Neural crest cell (in vitro differentiated cells): ENCODE data around the gene MAPK14. TPM values are rescaled to one million over a fixed set of nuclear protein-coding genes. Genes with fewer than 3 reads are reported as not detected.

Experiments
- DNase-seq: peaks from one replicate; pipeline ENCODE4 v3.0.0; 2021; ENCODE audit warnings: low read depth, mixed read lengths, low spot score
- H3K27ac Mint-ChIP-seq: one replicate; pipeline ENCODE4 v1.8.0; 2021; ENCODE audit warnings: mild to moderate bottlenecking, mixed read lengths; ENCODE audit not compliant: unreplicated experiment
- H3K27me3 Mint-ChIP-seq: 2 replicates; pipeline ENCODE4 v1.8.0; 2021; ENCODE audit warnings: low read depth, mild to moderate bottlenecking, mixed read lengths
- H3K36me3 Mint-ChIP-seq: 2 replicates; pipeline ENCODE4 v1.8.0; 2021; ENCODE audit warnings: low read depth, mild to moderate bottlenecking, mixed read lengths
- H3K4me1 Mint-ChIP-seq: 2 replicates; pipeline ENCODE4 v1.8.0; 2021; ENCODE audit warnings: mixed read lengths
- H3K4me3 Mint-ChIP-seq: one replicate; pipeline ENCODE4 v1.8.0; 2021; ENCODE audit warnings: mild to moderate bottlenecking, mixed read lengths
- H3K9me3 Mint-ChIP-seq: 2 replicates; pipeline ENCODE4 v1.8.0; 2021; ENCODE audit warnings: mixed read lengths
- CTCF ChIP-seq: fragments of 200-600 bp; sonication (generic); conservative IDR thresholded peaks from 2 replicates; pipeline ENCODE4 v1.5.0; 2021; ENCODE audit warnings: antibody characterized with exemption, mild to moderate bottlenecking
- total RNA-seq: library from RNA; stranded (reverse); gene quantifications from 2 replicates; pipeline ENCODE4 v1.2.1, GENCODE V29; 2021

MAPK14 gene
- total RNA-seq, 1 donor from 2014 or later = 31.6 TPM

GRCh38 chr6:36064770-36065396, 37.3 kb downstream of the MAPK14 start:
- Mint-ChIP-seq H3K27ac (no peak overlapping the region), H3K27me3 (no peaks in the 10 kb centered on the region), H3K4me1 (peaks cover 16% of the 10 kb centered on the region), H3K36me3 (peaks cover 4% of the 10 kb centered on the region), H3K4me3 (no peak overlapping the region), H3K9me3 (no peaks in the 10 kb centered on the region)
- TF ChIP-seq CTCF = no peak
- DNase-seq = no peak

- peaks cover 16% of the 10 kb centered on the region for H3K4me1 Mint-ChIP-seq
- H3K4me3 Mint-ChIP-seq = no peak overlapping the region
- H3K9me3 Mint-ChIP-seq = no peaks in the 10 kb centered on the region
- no peaks in the 10 kb centered on the region for H3K36me3 Mint-ChIP-seq
- no peaks in the 10 kb centered on the region for H3K27me3 Mint-ChIP-seq
- no peak for TF ChIP-seq CTCF
- H3K27ac Mint-ChIP-seq = no peak overlapping the region
- DNase-seq = no peak
Measured at GRCh38 chr6:36065916-36066315, 38.3 kb downstream of the MAPK14 start.

- TF ChIP-seq CTCF = no peak
- no peak overlapping the region for H3K27ac Mint-ChIP-seq
- H3K4me3 Mint-ChIP-seq = no peak overlapping the region
- no peaks in the 10 kb centered on the region for H3K9me3 Mint-ChIP-seq
- no peaks in the 10 kb centered on the region for H3K27me3 Mint-ChIP-seq
- H3K4me1 Mint-ChIP-seq = peaks cover 16% of the 10 kb centered on the region
- no peaks in the 10 kb centered on the region for H3K36me3 Mint-ChIP-seq
- DNase-seq = no peak
Measured at GRCh38 chr6:36066817-36067216, 39.2 kb downstream of the MAPK14 start.

GRCh38 chr6:36067374-36068011, 39.9 kb downstream of the MAPK14 start:
- TF ChIP-seq CTCF = no peak
- H3K9me3 Mint-ChIP-seq = no peaks in the 10 kb centered on the region
- H3K4me1 Mint-ChIP-seq = peaks cover 16% of the 10 kb centered on the region
- H3K4me3 Mint-ChIP-seq = no peak overlapping the region
- no peaks in the 10 kb centered on the region for H3K36me3 Mint-ChIP-seq
- H3K27ac Mint-ChIP-seq = no peak overlapping the region
- DNase-seq = no peak
- no peaks in the 10 kb centered on the region for H3K27me3 Mint-ChIP-seq

- Mint-ChIP-seq H3K9me3 (no peaks in the 10 kb centered on the region), H3K27ac (no peak overlapping the region), H3K36me3 (no peaks in the 10 kb centered on the region), H3K27me3 (no peaks in the 10 kb centered on the region), H3K4me3 (no peak overlapping the region), H3K4me1 (peaks cover 16% of the 10 kb centered on the region)
- no peak for DNase-seq
- no peak for TF ChIP-seq CTCF
Measured at GRCh38 chr6:36068012-36068392, 40.4 kb downstream of the MAPK14 start.
